Measurements from ENCODE around the gene GALNT2. TPM values are rescaled to one million over a fixed set of nuclear protein-coding genes. Genes with fewer than 3 reads are reported as not detected.

The GALNT2 gene
- total and polyA plus RNA-seq, 2 donors from 2014 or later, result 20.2 to 59.2 TPM

- FAIRE-seq (no peak), DNase-seq (no peak)
- no peak overlapping the region for H3K9ac ChIP-seq (ENCODE audit: low read length in 3 of 3)
- H3K9me3 ChIP-seq (ENCODE audit: control insufficient read depth in 2 of 3, insufficient read depth in 1 of 3, low read length in 3 of 3), result no peaks in the 10 kb centered on the region
- no peak overlapping the region for H3K27ac ChIP-seq (ENCODE audit: low read depth in 2 of 2, low read length in 2 of 2)
- H3K4me3 ChIP-seq (ENCODE audit: low read length in 3 of 3), result no peak overlapping the region
- no peaks in the 10 kb centered on the region for H3K4me1 ChIP-seq (ENCODE audit: control insufficient read depth in 2 of 3, insufficient read depth in 2 of 3, low read depth in 1 of 3, low read length in 3 of 3)
- TF ChIP-seq CTCF (IDR thresholded peaks at IDR 0.05; ENCODE audit: borderline replicate concordance, extremely low read depth, insufficient read depth), result no peak
- intact Hi-C loops (cut with DNase I), result no loop called here
- no peaks in the 10 kb centered on the region for H3K27me3 ChIP-seq (ENCODE audit: control insufficient read depth, insufficient read depth, low read length)
- H3K36me3 ChIP-seq (ENCODE audit: control insufficient read depth in 2 of 3, insufficient read depth in 3 of 3, low read length in 3 of 3), result no peaks in the 10 kb centered on the region
These were observed 129.0 kb downstream of the GALNT2 start for GRCh38 chr1:230196077-230196476.

GRCh38 chr1:230197644-230198567, 130.9 kb downstream of the GALNT2 start:
- no peaks in the 10 kb centered on the region for H3K4me1 ChIP-seq (ENCODE audit: control insufficient read depth in 2 of 3, insufficient read depth in 2 of 3, low read depth in 1 of 3, low read length in 3 of 3)
- H3K36me3 ChIP-seq (ENCODE audit: control insufficient read depth in 2 of 3, insufficient read depth in 3 of 3, low read length in 3 of 3), result no peaks in the 10 kb centered on the region
- no peak overlapping the region for H3K9ac ChIP-seq (ENCODE audit: low read length in 3 of 3)
- intact Hi-C loops (cut with DNase I), result no loop called here
- FAIRE-seq, result no peak
- no peak overlapping the region for H3K4me3 ChIP-seq (ENCODE audit: low read length in 3 of 3)
- no peaks in the 10 kb centered on the region for H3K9me3 ChIP-seq (ENCODE audit: control insufficient read depth in 2 of 3, insufficient read depth in 1 of 3, low read length in 3 of 3)
- DNase-seq, result no peak
- no peak for TF ChIP-seq CTCF (IDR thresholded peaks at IDR 0.05; ENCODE audit: borderline replicate concordance, extremely low read depth, insufficient read depth)
- H3K27me3 ChIP-seq (ENCODE audit: control insufficient read depth, insufficient read depth, low read length), result no peaks in the 10 kb centered on the region
- H3K27ac ChIP-seq (ENCODE audit: low read depth in 2 of 2, low read length in 2 of 2), result no peak overlapping the region

- Histone ChIP-seq H3K27ac (ENCODE audit: low read depth in 2 of 2, low read length in 2 of 2) (no peak overlapping the region), H3K4me1 (ENCODE audit: control insufficient read depth in 2 of 3, insufficient read depth in 2 of 3, low read depth in 1 of 3, low read length in 3 of 3) (no peaks in the 10 kb centered on the region), H3K4me3 (ENCODE audit: low read length in 3 of 3) (no peak overlapping the region), H3K36me3 (ENCODE audit: control insufficient read depth in 2 of 3, insufficient read depth in 3 of 3, low read length in 3 of 3) (no peaks in the 10 kb centered on the region), H3K27me3 (ENCODE audit: control insufficient read depth, insufficient read depth, low read length) (no peaks in the 10 kb centered on the region), H3K9ac (ENCODE audit: low read length in 3 of 3) (no peak overlapping the region), H3K9me3 (ENCODE audit: control insufficient read depth in 2 of 3, insufficient read depth in 1 of 3, low read length in 3 of 3) (no peaks in the 10 kb centered on the region)
- intact Hi-C loops (cut with DNase I), result no loop called here
- FAIRE-seq (peak; percentile 61), DNase-seq (no peak)
- TF ChIP-seq CTCF (IDR thresholded peaks at IDR 0.05; ENCODE audit: borderline replicate concordance, extremely low read depth, insufficient read depth), result no peak
These were observed 132.0 kb downstream of the GALNT2 start for GRCh38 chr1:230199034-230199433.

Data from kidney (tissue), 14 donors.